Body of pancreas (tissue), 4 donors: ENCODE results near the gene TMEM167A.

Source experiments
- POLR2A ChIP-seq, 3 donors: fragments of 450-650 bp; IDR thresholded peaks; one replicate each; pipeline ENCODE4 v1.6.1; 2016; ENCODE audit warnings: antibody characterized with exemption in 3 of 3, mild to moderate bottlenecking in 2 of 3
- TF ChIP-seq, protein P1 (sequence below), 7 experiments: fragments of 450-650 bp in 4 of 7; fragments of 200-600 bp in 3 of 7; sonication (generic) in 3 of 7; IDR thresholded peaks; one replicate each; pipeline ENCODE4 v1.5.1; 2016 to 2019; ENCODE audit warnings: antibody characterized with exemption in 7 of 7

DNA sequence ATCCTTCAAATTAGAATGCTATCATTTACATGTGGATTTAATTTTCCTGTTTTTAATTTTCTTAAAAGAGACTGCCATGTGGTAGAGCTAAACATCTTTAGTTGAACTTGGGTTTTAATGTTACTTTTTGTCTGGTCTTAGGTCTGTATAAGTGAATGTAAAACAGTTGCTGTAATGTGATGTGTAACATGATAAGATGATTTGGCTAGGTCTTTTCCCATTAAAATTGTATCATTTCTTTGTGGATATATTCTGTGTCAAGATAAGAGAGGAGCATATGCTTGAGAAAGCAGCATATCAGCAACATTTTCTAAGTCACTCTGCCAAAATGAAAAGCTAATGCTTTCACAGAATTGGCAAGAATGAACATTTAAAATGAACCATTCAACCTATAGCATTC is 18.5 kb downstream of the TMEM167A start:
- TF ChIP-seq, protein P1, sequence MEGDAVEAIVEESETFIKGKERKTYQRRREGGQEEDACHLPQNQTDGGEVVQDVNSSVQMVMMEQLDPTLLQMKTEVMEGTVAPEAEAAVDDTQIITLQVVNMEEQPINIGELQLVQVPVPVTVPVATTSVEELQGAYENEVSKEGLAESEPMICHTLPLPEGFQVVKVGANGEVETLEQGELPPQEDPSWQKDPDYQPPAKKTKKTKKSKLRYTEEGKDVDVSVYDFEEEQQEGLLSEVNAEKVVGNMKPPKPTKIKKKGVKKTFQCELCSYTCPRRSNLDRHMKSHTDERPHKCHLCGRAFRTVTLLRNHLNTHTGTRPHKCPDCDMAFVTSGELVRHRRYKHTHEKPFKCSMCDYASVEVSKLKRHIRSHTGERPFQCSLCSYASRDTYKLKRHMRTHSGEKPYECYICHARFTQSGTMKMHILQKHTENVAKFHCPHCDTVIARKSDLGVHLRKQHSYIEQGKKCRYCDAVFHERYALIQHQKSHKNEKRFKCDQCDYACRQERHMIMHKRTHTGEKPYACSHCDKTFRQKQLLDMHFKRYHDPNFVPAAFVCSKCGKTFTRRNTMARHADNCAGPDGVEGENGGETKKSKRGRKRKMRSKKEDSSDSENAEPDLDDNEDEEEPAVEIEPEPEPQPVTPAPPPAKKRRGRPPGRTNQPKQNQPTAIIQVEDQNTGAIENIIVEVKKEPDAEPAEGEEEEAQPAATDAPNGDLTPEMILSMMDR (IDR thresholded peaks at IDR 0.05), result no peak
- TF ChIP-seq POLR2A (IDR thresholded peaks at IDR 0.05), result no peak
